C4-2B (cell line): ENCODE measurements around the gene PCNT.

ENCODE experiments used
- H3K27ac ChIP-seq: fragments of 450-650 bp; 2 replicates; pipeline ENCODE4 v1.5.1; 2017
- CTCF ChIP-seq: fragments of 450-650 bp; conservative IDR thresholded peaks from 2 replicates; pipeline ENCODE4 v1.5.1; 2017; ENCODE audit warnings: mild to moderate bottlenecking
- ZFX ChIP-seq: fragments of 450-650 bp; IDR thresholded peaks from 2 replicates; pipeline ENCODE4 v1.6.1; 2017

The PCNT gene

GRCh38 chr21:46354518-46354917 lies 30.6 kb downstream of the PCNT start:
- TF ChIP-seq CTCF (no peak), ZFX (no peak)
- H3K27ac ChIP-seq = no peak overlapping the region

- TF ChIP-seq ZFX (no peak), CTCF (no peak)
- H3K27ac ChIP-seq = no peak overlapping the region
Observed at GRCh38 chr21:46355161-46356004, 31.4 kb downstream of the PCNT start.

- TF ChIP-seq ZFX (no peak), CTCF (no peak)
- H3K27ac ChIP-seq = no peak overlapping the region
Observed at GRCh38 chr21:46356005-46356338, 32.0 kb downstream of the PCNT start.

GRCh38 chr21:46356494-46357334 lies 32.8 kb downstream of the PCNT start:
- H3K27ac ChIP-seq = no peak overlapping the region
- TF ChIP-seq ZFX (no peak), CTCF (no peak)

GRCh38 chr21:46357335-46357604 lies 33.3 kb downstream of the PCNT start:
- no peak overlapping the region for H3K27ac ChIP-seq
- TF ChIP-seq CTCF (no peak), ZFX (no peak)

- H3K27ac ChIP-seq = no peak overlapping the region
- TF ChIP-seq CTCF = no peak
- TF ChIP-seq ZFX = no peak
Observed at GRCh38 chr21:46357684-46358425, 33.9 kb downstream of the PCNT start.

- H3K27ac ChIP-seq = no peak overlapping the region
- TF ChIP-seq ZFX (no peak), CTCF (no peak)
Observed at GRCh38 chr21:46361176-46361575, 37.2 kb downstream of the PCNT start.
